BE2C (cell line): ENCODE results near the gene CACNA2D3.

Experiments
- DNase-seq: peaks from one replicate; pipeline ENCODE4 v3.0.0-alpha.2; 2020
- H3K27me3 ChIP-seq: fragments of 250-450 bp; sonication (Bioruptor Pico); 2 replicates; pipeline ENCODE4 v1.5.1; 2020; ENCODE audit warnings: mild to moderate bottlenecking
- H3K36me3 ChIP-seq: fragments of 250-450 bp; sonication (Bioruptor Pico); 2 replicates; pipeline ENCODE4 v1.5.1; 2020; ENCODE audit warnings: mild to moderate bottlenecking
- H3K4me1 ChIP-seq: fragments of 250-450 bp; sonication (Bioruptor Pico); 2 replicates; pipeline ENCODE4 v1.5.1; 2020
- H3K4me3 ChIP-seq: 2 replicates; pipeline ENCODE4 v1.5.1; 2011; ENCODE audit warnings: low read depth, low read length
- H3K9me3 ChIP-seq: fragments of 250-450 bp; sonication (Bioruptor Pico); 2 replicates; pipeline ENCODE4 v1.5.1; 2020
- CTCF ChIP-seq: IDR thresholded peaks from 2 replicates; pipeline ENCODE4 v1.5.1; 2012; ENCODE audit warnings: mild to moderate bottlenecking, low read depth, low read length

Gene CACNA2D3

GRCh38 chr3:54331341-54331740 lies 209.0 kb downstream of the CACNA2D3 start:
- Histone ChIP-seq H3K36me3 (no peaks in the 10 kb centered on the region), H3K27me3 (no peaks in the 10 kb centered on the region), H3K4me1 (no peaks in the 10 kb centered on the region), H3K4me3 (no peak overlapping the region), H3K9me3 (no peaks in the 10 kb centered on the region)
- no peak for TF ChIP-seq CTCF
- no peak for DNase-seq

- no peak for TF ChIP-seq CTCF
- no peaks in the 10 kb centered on the region for H3K27me3 ChIP-seq
- H3K4me3 ChIP-seq, result no peak overlapping the region
- no peaks in the 10 kb centered on the region for H3K4me1 ChIP-seq
- DNase-seq, result no peak
- H3K36me3 ChIP-seq, result no peaks in the 10 kb centered on the region
- no peaks in the 10 kb centered on the region for H3K9me3 ChIP-seq
Observed at GRCh38 chr3:54337846-54338245, 215.5 kb downstream of the CACNA2D3 start.

- Histone ChIP-seq H3K9me3 (no peaks in the 10 kb centered on the region), H3K4me1 (no peaks in the 10 kb centered on the region), H3K27me3 (no peaks in the 10 kb centered on the region), H3K4me3 (no peak overlapping the region), H3K36me3 (no peaks in the 10 kb centered on the region)
- TF ChIP-seq CTCF, result no peak
- DNase-seq, result no peak
Observed at GRCh38 chr3:54339608-54340007, 217.3 kb downstream of the CACNA2D3 start.

GRCh38 chr3:54341811-54342210 lies 219.5 kb downstream of the CACNA2D3 start:
- H3K4me1 ChIP-seq, result no peaks in the 10 kb centered on the region

GRCh38 chr3:54342676-54343075 lies 220.3 kb downstream of the CACNA2D3 start:
- peak; percentile 15 for DNase-seq

More at GRCh38 chr3:54341811-54342210, 219.5 kb downstream of the CACNA2D3 start:
- no peak for DNase-seq
- H3K9me3 ChIP-seq, result no peaks in the 10 kb centered on the region
- H3K27me3 ChIP-seq, result no peaks in the 10 kb centered on the region
- H3K36me3 ChIP-seq, result no peaks in the 10 kb centered on the region
- no peak overlapping the region for H3K4me3 ChIP-seq
- TF ChIP-seq CTCF, result no peak

GRCh38 chr3:54343495-54343894 lies 221.1 kb downstream of the CACNA2D3 start:
- DNase-seq, result no peak
- no peaks in the 10 kb centered on the region for H3K9me3 ChIP-seq
- no peaks in the 10 kb centered on the region for H3K27me3 ChIP-seq
- H3K4me3 ChIP-seq, result no peak overlapping the region
- no peaks in the 10 kb centered on the region for H3K4me1 ChIP-seq
- TF ChIP-seq CTCF, result no peak
- no peaks in the 10 kb centered on the region for H3K36me3 ChIP-seq

More at GRCh38 chr3:54342676-54343075, 220.3 kb downstream of the CACNA2D3 start:
- H3K27me3 ChIP-seq, result no peaks in the 10 kb centered on the region
- H3K9me3 ChIP-seq, result no peaks in the 10 kb centered on the region
- H3K4me3 ChIP-seq, result no peak overlapping the region
- no peaks in the 10 kb centered on the region for H3K4me1 ChIP-seq
- no peak for TF ChIP-seq CTCF
- no peaks in the 10 kb centered on the region for H3K36me3 ChIP-seq
